Fibroblast of skin of back (primary cell): ENCODE data around the gene PRKAG2.

ENCODE experiments used
- DNase-seq: peaks from one replicate; pipeline ENCODE4 v3.0.0-alpha.2; 2013

PRKAG2 gene

DNA sequence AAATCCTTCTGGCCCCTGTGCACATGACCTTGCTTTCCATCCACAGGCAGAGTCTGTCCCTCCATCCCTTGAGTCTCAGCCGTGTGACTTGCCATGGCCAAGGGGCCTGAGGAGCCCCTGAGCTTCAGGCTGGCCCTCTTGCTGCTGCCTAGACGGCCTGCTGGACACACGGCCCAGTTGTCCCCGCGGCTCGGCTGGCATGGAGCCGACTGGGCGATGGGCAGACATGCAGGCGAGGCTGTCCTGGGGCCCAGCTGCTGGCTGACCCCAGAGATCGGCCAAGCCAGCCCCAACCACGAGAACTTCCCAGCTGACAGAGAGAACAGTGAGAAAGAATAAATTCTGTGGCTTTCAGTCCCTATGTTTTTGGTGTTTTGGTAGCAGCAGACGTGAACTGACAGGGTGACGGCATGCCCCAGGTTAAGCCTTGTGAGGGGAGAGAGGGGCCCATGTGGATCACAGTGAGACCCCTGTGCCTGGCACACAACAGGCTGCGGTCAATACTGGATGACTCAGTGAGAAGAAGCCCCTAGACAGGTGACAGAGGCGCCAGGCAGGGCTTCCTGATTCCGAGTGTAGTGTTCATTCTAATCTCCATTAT lies 11.7 kb downstream of the PRKAG2 start:
- DNase-seq = no peak

GRCh38 chr7:151864561-151864960 lies 12.4 kb downstream of the PRKAG2 start:
- DNase-seq = no peak

DNA sequence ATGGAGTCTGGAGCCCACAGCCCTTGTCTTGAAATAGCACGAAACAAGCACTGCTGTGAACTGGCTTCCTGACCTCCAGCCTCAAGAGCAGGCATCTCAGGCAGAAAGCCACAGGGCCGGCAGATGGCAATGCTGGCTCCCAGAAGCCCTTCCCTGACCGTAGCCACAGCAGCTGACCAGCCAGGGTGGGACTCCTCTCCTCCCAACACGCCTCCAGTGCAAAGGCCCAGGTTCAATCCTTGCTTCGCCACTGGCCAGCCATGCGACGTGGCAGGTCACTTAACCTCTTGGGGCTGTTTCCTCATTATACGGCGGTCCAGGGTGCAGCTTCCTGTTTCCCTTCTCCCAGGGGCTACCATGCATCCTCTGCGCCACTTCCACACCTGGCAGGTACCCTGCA lies 12.8 kb downstream of the PRKAG2 start:
- DNase-seq = no peak

- DNase-seq = no peak
These were observed 13.4 kb downstream of the PRKAG2 start for GRCh38 chr7:151863386-151864079.

DNA sequence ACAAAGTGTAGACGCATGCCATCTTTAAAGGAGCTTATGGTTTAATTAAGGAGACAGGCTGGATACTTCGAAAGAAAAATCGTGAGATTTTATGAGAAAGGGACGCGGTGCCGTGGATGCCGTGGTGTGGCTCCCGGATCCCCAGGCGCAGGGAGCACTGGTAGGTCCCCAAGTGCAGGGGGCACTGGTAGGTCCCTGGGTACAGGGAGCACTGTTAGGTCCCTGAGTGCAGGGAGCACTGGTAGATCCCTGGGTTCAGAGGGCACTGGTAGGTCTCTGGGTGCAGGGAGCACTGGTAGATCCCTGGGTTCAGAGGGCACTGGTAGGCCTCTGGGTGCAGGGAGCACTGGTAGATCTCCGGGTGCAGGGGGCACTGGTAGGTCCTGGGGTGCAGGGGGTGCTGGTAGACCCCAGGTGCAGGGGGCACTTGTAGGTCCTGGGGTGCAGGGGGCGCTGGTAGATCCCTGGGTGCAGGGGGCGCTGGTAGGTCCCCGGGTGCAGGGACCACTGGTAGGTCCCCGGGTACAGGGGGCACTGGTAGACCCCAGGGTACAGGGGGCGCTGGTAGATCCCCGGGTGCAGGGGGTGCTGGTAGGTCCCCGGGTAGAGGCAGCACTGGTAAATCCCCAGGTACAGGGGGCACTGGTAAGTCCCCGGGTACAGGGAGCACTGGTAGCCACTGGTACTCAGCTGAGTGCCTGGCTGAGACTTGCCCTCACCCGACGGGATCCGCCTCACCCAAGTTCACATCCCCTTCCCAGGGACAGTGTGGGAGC lies 14.1 kb downstream of the PRKAG2 start:
- DNase-seq = no peak

GRCh38 chr7:151861881-151862280 lies 15.0 kb downstream of the PRKAG2 start:
- DNase-seq = no peak

DNA sequence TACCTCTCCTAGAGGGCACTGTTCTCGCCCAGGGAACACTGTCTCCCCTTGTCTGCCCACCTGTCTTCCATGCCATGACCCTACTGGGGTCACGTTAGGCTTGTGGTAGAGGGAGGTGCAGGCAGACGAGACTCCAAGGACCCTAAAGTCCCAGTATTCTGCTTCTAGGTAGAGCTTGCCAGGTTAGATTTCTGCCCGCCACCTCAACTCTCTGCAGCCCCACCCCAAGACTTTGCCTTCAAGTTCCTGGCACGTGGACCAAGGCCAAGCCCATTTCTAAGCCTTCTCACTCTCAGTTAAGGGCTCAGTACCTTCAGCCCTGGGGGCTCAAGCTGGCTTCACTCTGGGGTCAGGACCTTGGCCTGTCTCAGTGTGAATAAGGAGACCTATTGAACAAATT lies 16.1 kb downstream of the PRKAG2 start:
- DNase-seq = no peak

DNA sequence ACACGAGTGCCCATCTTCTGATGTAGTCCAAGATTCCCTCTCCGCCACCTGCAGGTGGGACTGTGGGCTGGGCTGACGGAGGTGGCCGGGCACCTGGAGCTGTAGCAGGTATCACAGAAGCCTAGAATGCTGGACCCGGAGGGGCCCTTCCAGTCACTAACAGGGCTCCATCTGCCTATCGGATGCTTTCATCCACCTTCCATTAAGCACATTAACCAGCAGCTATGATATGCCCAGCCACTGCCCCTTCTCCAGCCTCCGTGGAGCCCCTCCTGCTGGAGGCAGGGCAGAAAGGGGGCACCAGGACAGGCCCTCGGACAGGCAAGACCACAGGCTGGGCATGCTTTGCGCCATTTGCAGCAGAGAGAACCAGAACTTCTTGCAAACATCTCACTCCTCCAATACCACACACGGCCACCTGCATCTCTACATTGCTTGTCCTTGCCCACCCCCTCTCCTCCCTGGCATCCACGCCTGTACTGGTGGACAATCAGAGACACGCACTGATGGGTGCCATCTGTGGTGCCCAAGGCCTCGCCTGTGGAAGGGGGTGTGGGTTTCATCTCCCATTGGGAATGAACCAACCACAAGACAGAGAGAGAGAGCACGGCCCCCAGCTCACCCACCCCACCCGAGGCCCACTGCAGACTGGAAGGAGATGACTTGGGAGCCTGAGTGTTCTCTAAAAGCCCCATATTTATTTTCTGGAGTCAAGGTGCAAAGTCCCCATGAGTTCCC lies 16.8 kb downstream of the PRKAG2 start:
- no peak for DNase-seq

DNA sequence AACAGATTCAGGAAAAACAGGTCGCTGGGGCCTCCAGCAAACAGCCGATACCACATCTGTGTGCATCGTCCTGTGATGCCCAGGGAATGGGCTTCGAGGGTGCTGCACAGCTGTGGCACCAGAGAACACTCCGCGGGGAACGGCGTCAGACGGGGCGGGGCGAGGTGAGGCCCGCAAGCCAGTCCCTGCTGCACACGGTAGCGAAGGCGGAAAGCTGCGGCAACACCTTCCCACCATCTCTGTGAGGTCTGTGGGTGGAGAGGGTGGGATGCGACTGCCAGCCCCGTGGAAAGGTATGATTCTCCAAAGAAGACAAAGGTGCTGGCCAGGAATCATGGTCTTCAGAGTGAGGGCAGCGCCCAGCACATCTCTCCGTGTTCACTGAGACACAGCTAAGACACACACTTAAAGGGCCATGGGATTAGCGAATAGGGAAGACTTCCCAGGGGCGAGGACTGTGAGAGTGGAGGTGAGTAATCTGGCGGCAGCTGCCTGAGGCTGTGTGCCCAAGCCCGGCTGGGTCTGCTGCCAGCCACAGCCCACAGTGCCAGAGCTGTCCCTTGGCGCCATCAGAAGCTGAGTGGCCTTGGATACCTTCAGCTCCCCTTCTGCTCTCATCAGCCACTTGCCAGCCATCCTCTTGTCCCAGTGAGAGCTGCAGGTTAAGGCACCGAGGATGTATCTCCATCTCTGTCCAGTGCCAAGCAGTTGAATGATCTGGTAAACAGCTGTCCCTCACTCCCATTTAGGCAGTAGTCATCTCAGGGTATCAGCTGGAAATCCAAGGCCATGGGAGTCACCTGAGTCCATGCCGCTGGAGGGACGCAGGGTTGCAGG lies 17.6 kb downstream of the PRKAG2 start:
- DNase-seq = no peak

GRCh38 chr7:151858456-151858855 lies 18.5 kb downstream of the PRKAG2 start:
- no peak for DNase-seq

DNA sequence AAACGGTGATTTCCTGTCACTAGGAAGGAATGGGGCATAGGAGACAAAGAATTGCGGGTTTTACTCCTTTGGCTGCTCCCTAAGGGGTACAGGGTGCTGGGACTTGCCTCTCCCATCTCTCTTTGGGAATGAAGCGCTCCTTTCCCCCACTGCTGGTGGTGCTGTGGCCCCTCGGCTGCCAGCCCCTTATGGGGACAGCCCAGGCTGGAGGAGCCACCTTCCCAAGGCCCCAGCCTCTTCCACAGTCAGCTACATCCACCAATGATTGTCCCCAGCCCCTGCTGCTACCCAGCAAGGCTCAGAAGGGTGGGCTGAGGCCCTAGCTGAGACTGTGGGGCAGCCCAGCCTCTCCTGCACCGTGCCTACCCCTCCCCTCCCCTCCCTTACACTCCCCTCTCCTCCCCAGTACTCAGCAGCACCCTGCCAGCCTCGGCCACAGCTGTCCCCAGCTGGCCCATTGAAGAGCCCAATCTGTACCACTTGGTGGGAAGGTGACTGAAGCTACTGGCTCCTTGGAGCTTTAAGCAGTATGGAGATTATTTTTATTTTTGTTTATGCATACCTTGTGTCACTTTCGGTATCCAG lies 19.0 kb downstream of the PRKAG2 start:
- DNase-seq = no peak

DNA sequence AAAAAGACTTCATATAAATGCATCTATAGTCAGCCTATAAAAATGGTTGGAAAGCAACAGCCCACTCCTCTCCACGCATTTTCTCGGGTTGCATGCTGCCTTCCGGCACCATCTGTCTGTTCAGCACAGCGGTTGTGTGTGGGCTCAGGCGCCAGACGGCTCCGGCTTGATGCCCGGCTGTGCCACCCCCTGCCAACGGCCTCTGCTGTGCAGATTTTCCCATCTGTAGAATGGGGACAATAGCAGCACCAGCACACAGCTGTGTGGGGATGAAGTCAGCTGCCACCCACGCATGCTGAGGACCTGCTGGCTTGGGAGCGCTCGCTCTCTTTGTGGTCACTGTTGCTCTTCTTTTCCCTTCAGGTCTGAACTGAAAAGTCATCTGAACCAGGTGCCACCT lies 19.5 kb downstream of the PRKAG2 start:
- DNase-seq = no peak

- no peak for DNase-seq
These were observed 20.4 kb downstream of the PRKAG2 start for GRCh38 chr7:151856516-151856915.

DNA sequence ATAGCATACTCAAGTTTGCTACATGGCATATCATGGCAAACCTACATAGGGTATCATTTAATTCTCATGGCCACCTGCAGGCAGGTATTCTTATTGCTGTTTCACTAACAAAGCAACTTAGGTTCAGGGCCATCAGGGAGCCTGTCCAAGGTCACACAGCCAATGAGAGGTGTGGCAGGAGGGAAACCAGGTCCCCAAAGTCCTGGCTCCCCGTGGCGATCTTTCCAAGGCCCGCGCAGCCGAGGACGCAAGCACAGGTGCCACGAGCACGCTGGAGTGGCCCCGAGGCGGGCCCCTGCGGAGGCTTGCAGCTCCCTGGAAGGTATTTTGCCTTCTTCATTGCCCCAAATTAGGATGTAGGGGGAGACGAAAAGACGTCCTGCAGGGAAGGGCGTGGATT lies 20.8 kb downstream of the PRKAG2 start:
- no peak for DNase-seq

GRCh38 chr7:151854720-151855071 lies 22.2 kb downstream of the PRKAG2 start:
- DNase-seq = no peak

GRCh38 chr7:151853896-151854719 lies 22.8 kb downstream of the PRKAG2 start:
- DNase-seq = no peak

DNA sequence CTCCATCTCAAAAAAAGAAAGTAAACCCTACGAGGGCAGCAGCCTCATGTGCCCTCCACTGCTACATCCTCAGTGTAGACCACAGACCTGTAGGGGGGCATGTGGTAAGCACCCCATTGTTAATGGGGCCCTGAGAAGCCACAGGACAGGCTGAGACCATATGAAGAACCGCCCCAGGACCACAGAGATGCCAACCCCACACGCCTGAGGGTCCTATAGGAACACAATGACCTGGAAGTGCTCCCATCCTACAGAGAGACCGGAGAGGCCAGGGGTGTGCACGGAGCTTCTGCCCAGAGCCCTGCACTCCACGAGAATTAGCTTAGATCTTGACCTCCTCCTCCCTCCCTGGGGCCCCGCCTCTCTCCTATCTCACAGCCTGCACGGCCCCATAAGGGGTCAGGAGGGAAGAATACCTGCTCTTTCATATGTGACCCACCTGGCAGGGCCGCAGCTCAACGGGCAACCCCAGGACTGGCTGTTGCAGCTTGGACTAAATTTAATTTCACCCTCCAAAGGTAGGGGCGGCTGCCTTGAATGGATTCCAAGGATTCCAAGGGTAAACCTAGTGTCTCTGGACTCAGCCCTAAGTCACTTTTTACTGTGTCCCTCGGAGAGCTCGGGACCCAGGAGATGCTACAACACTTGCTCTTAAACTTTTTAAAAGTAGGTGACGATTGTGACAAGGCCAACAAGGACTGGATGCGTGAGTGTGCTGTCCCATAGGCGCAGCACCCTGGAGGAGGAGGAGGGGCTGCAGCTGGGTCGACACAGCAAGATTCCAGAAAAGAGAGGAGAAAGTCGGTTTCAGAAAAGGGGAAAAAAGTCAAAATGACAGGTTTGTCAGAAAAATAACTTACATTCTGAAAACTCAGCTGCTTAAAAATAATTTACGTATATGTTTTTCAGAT lies 24.2 kb downstream of the PRKAG2 start:
- DNase-seq = no peak

GRCh38 chr7:151851782-151852181 lies 25.1 kb downstream of the PRKAG2 start:
- DNase-seq = no peak

DNA sequence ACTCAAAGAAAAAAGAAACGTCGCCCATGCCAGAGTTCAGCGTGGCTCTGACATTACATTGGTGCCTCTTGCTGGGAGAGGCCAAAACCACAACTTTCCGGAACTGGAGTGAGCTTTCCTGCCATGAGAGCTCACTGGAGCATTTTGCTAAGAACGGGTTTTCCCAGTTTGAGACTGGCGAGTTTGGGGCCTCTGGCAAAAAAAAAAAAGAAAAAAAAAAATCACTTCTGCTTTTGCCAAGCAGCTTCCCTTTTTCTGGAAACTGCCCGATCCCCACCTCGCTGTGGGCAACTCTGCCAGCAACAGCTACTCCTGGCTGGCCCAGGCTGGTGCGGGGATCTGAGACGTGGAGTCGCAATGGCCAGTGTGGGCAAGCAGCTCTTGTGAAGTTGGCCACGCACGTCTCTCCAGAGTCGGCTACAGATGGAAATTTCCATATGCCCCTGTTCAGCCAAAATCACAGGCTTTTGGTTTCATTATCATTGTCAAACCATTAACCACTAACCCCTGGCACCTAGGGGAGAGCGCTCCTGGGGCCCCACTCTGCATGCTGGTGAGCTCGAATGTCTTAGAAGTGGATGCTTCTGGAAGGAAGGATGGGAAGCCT lies 25.7 kb downstream of the PRKAG2 start:
- DNase-seq = no peak
